HG03432 (cell line): ENCODE data around the gene EMP1.
A peak's percentile ranks its signal among the peaks of the same experiment; 100 is the strongest.
"Not testable (repeated sequence)": the region's sequence is repeated elsewhere in the genome, so short reads cannot be mapped to it uniquely, and the experiment has no call there.

Experiments used
- ATAC-seq: cut with Tn5 transposase; IDR thresholded peaks from one replicate; pipeline ENCODE4 v1.9.1; 2021; ENCODE audit warnings: mild to moderate bottlenecking, moderate library complexity; ENCODE audit not compliant: unreplicated experiment

EMP1 gene

GRCh38 chr12:13253966-13254760 is 57.6 kb downstream of the EMP1 start:
- ATAC-seq, result no peak

- peak; percentile 98 for ATAC-seq
Measured at GRCh38 chr12:13255792-13256691, 59.5 kb downstream of the EMP1 start.

GRCh38 chr12:13256692-13257045 is 60.1 kb downstream of the EMP1 start:
- no peak for ATAC-seq

- no peak for ATAC-seq
Measured at GRCh38 chr12:13257356-13257875, 60.9 kb downstream of the EMP1 start.

GRCh38 chr12:13258197-13258596 is 61.7 kb downstream of the EMP1 start:
- no peak for ATAC-seq

GRCh38 chr12:13258717-13259119 is 62.2 kb downstream of the EMP1 start:
- no peak for ATAC-seq

GRCh38 chr12:13259625-13260024 is 63.1 kb downstream of the EMP1 start:
- not testable (repeated sequence) for ATAC-seq

- not testable (repeated sequence) for ATAC-seq
Measured at GRCh38 chr12:13267826-13268225, 71.3 kb downstream of the EMP1 start.

GRCh38 chr12:13268581-13268980 is 72.1 kb downstream of the EMP1 start:
- no peak for ATAC-seq
